Mammary epithelial cell (primary cell): ENCODE results near the gene TMEM87A.
"Not testable (repeated sequence)": the region's sequence is repeated elsewhere in the genome, so short reads cannot be mapped to it uniquely, and the experiment has no call there.

Experiments
- CTCF ChIP-seq, 2 donors: IDR thresholded peaks in 1 of 2; conservative IDR thresholded peaks in 1 of 2; 2 replicates each; pipeline ENCODE4 v1.5.1; 2011 to 2012; ENCODE audit warnings: inconsistent platforms in 2 of 2, low read length in 2 of 2, mild to moderate bottlenecking in 2 of 2, control low read depth in 1 of 2, low read depth in 1 of 2; ENCODE audit not compliant: insufficient read depth in 1 of 2; ENCODE audit errors: extremely low read depth in 1 of 2
- EZH2 ChIP-seq: IDR thresholded peaks from 2 replicates; pipeline ENCODE4 v1.6.1; 2012; ENCODE audit warnings: low read length, inconsistent platforms, borderline replicate concordance

- TF ChIP-seq CTCF (conservative IDR thresholded peaks at IDR 0.05 in 1 of 2, IDR thresholded peaks at IDR 0.05 in 1 of 2; ENCODE audit: extremely low read depth in 1 of 2, insufficient read depth in 1 of 2, low read depth in 1 of 2, low read length in 2 of 2); EZH2: not testable (repeated sequence)
These were observed 43.1 kb upstream of the TMEM87A start for GRCh38 chr15:42316282-42316805.
